Measurements from ENCODE around the gene CYP46A1. TPM values are rescaled to one million over a fixed set of nuclear protein-coding genes. Genes with fewer than 3 reads are reported as not detected.

The CYP46A1 gene
- total RNA-seq (0.12 and 0.47 TPM in 2 replicates), polyA plus RNA-seq (1.7 and 2.3 TPM in 2 replicates)

- 1% methylated on average over 45 of the region's 83 CpGs for WGBS (ENCODE audit: low lambda C conversion rate, missing lambda C conversion rate)
Measured at GRCh38 chr14:99683619-99684409, at the start of gene CYP46A1. CYP46A1 (plus strand) TSS chr14:99684298; CDS start chr14:99684418, 120 bp downstream.

DNA sequence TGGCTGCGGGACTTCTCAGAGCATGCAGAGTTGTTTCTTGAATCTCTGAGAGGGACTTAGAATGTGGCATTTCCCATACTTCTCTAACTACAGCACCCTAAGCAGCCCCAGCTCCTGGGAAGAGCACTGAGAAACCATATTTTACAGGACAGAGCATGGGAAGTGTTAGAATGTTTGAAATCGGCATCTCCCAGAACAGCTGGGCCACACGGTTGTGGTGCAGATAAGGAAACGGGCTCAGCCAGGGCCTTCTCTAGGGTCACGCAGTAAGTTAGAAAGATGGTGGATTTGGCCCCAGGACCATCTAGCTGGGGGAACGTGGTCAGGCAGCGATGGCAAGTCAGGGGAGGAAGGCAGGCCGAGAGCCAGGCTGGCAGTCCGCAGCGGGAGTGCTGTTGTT lies 49.7 kb upstream of the CYP46A1 start:
- Histone ChIP-seq H3K4me3 (no peak overlapping the region), H2AFZ (no peak overlapping the region), H3K79me2 (no peaks in the 10 kb centered on the region), H3K4me2 (no peak overlapping the region), H3K27ac (no peak overlapping the region), H3K9me2 (replicated peaks; ENCODE audit: insufficient read depth) (no peaks in the 10 kb centered on the region), H3K4me1 (ENCODE audit: insufficient read depth) (no peaks in the 10 kb centered on the region), H3K9me3 (ENCODE audit: low read depth) (no peaks in the 10 kb centered on the region), H3K36me3 (replicated peaks; ENCODE audit: insufficient read depth, low read depth) (no peaks in the 10 kb centered on the region), H4K20me1 (ENCODE audit: insufficient read depth, poor library complexity, severe bottlenecking) (no peaks in the 10 kb centered on the region), H3K27me3 (no peaks in the 10 kb centered on the region)
- 70% methylated on average over 10 of the region's 10 CpGs for whole genome bisulfite sequencing (ENCODE audit: low lambda C conversion rate, missing lambda C conversion rate)
- TF ChIP-seq EZH2 (IDR thresholded peaks at IDR 0.05; ENCODE audit: borderline replicate concordance) = no peak
- TF ChIP-seq EZH2phosphoT487 (IDR thresholded peaks at IDR 0.05; ENCODE audit: low read depth, severe bottlenecking, unreplicated experiment) = no peak
- TF ChIP-seq, protein P1, sequence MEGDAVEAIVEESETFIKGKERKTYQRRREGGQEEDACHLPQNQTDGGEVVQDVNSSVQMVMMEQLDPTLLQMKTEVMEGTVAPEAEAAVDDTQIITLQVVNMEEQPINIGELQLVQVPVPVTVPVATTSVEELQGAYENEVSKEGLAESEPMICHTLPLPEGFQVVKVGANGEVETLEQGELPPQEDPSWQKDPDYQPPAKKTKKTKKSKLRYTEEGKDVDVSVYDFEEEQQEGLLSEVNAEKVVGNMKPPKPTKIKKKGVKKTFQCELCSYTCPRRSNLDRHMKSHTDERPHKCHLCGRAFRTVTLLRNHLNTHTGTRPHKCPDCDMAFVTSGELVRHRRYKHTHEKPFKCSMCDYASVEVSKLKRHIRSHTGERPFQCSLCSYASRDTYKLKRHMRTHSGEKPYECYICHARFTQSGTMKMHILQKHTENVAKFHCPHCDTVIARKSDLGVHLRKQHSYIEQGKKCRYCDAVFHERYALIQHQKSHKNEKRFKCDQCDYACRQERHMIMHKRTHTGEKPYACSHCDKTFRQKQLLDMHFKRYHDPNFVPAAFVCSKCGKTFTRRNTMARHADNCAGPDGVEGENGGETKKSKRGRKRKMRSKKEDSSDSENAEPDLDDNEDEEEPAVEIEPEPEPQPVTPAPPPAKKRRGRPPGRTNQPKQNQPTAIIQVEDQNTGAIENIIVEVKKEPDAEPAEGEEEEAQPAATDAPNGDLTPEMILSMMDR (IDR thresholded peaks at IDR 0.05; ENCODE audit: poor library complexity) = no peak
- DNase-seq (ENCODE audit: low spot score) = no peak

More at GRCh38 chr14:99683619-99684409, at the start of gene CYP46A1:
- H4K20me1 ChIP-seq (ENCODE audit: insufficient read depth, poor library complexity, severe bottlenecking) = no peaks in the 10 kb centered on the region
- H3K27me3 ChIP-seq = peaks cover 3% of the 10 kb centered on the region
- H3K4me1 ChIP-seq (ENCODE audit: insufficient read depth) = peaks cover 7% of the 10 kb centered on the region
- no peaks in the 10 kb centered on the region for H3K79me2 ChIP-seq
- TF ChIP-seq, protein P1 (IDR thresholded peaks at IDR 0.05; ENCODE audit: poor library complexity) = no peak
- TF ChIP-seq EZH2 (IDR thresholded peaks at IDR 0.05; ENCODE audit: borderline replicate concordance) (no peak), EZH2phosphoT487 (IDR thresholded peaks at IDR 0.05; ENCODE audit: low read depth, severe bottlenecking, unreplicated experiment) (no peak)
- H2AFZ ChIP-seq = peak within 1 kb of the TSS; percentile 91
- no peaks in the 10 kb centered on the region for H3K36me3 ChIP-seq (replicated peaks; ENCODE audit: insufficient read depth, low read depth)
- no peaks in the 10 kb centered on the region for H3K9me2 ChIP-seq (replicated peaks; ENCODE audit: insufficient read depth)
- peak within 1 kb of the TSS; percentile 78 for H3K4me3 ChIP-seq
- H3K27ac ChIP-seq = peak within 1 kb of the TSS; percentile 89
- peak within 1 kb of the TSS; percentile 99 for H3K4me2 ChIP-seq
- H3K9me3 ChIP-seq (ENCODE audit: low read depth) = no peaks in the 10 kb centered on the region
- DNase-seq (ENCODE audit: low spot score) = peak; percentile 100

GRCh38 chr14:99635116-99635515 lies 49.0 kb upstream of the CYP46A1 start:
- Histone ChIP-seq H2AFZ (no peak overlapping the region), H3K9me2 (replicated peaks; ENCODE audit: insufficient read depth) (no peaks in the 10 kb centered on the region), H3K4me1 (ENCODE audit: insufficient read depth) (no peaks in the 10 kb centered on the region), H3K9me3 (ENCODE audit: low read depth) (no peaks in the 10 kb centered on the region), H3K27ac (no peak overlapping the region), H3K4me2 (no peak overlapping the region), H3K36me3 (replicated peaks; ENCODE audit: insufficient read depth, low read depth) (no peaks in the 10 kb centered on the region), H3K27me3 (no peaks in the 10 kb centered on the region), H3K79me2 (no peaks in the 10 kb centered on the region), H3K4me3 (no peak overlapping the region), H4K20me1 (ENCODE audit: insufficient read depth, poor library complexity, severe bottlenecking) (no peaks in the 10 kb centered on the region)
- WGBS (ENCODE audit: low lambda C conversion rate, missing lambda C conversion rate) = 87% methylated on average over 7 of the region's 8 CpGs
- TF ChIP-seq, protein P1 (IDR thresholded peaks at IDR 0.05; ENCODE audit: poor library complexity) = no peak
- TF ChIP-seq EZH2phosphoT487 (IDR thresholded peaks at IDR 0.05; ENCODE audit: low read depth, severe bottlenecking, unreplicated experiment) = no peak
- TF ChIP-seq EZH2 (IDR thresholded peaks at IDR 0.05; ENCODE audit: borderline replicate concordance) = no peak
- DNase-seq (ENCODE audit: low spot score) = no peak

All from hepatocyte (in vitro differentiated cells).